Ishikawa (cell line): ENCODE measurements around the gene SPACA9.

Experiments
- EGR1 ChIP-seq: IDR thresholded peaks from 2 replicates; pipeline ENCODE4 v1.6.1; 2012
- TCF12 ChIP-seq: IDR thresholded peaks from 2 replicates; pipeline ENCODE4 v1.6.1; 2012; ENCODE audit warnings: low read depth
- TEAD4 ChIP-seq: IDR thresholded peaks from 2 replicates; pipeline ENCODE4 v1.6.1; 2012

DNA sequence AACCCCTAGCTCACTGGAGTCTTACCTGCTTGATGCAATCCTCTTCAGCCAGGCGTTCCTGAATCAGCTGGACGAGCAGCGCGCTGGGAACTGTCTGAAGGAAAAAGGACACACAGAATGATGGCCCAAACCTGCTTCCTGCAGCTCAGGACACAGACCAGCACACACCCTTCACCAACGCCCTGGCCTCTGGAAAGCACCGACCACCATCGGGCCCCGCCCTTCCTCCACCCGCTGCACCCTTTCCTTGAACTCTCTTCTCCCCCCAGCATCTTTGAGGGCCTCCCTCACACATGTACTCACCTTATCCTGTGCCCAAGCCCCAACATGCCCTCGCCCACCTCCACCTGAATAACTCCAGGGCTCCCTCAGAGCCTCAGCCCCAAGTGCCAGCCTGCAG is 23.9 kb upstream of the SPACA9 start:
- TF ChIP-seq TEAD4 (no peak), TCF12 (no peak), EGR1 (no peak)
